Astrocyte of the spinal cord (primary cell): ENCODE measurements around the gene CPNE7.
"Not testable (repeated sequence)": the region's sequence is repeated elsewhere in the genome, so short reads cannot be mapped to it uniquely, and the experiment has no call there.

Experiments used
- DNase-seq: peaks from one replicate; pipeline ENCODE4 v3.0.0; 2011; ENCODE audit warnings: low read depth, low spot score
- H3K4me3 ChIP-seq: 2 replicates; pipeline ENCODE4 v1.5.1; 2011; ENCODE audit warnings: low read depth, mild to moderate bottlenecking, low read length, moderate library complexity
- in situ Hi-C: cut with HindIII; loops from 2 replicates; pipeline ENCODE4 v1.10.0; 2017; ENCODE audit warnings: low sequenced_read_pairs
- TF ChIP-seq, protein P1 (sequence below): IDR thresholded peaks from 2 replicates; pipeline ENCODE4 v1.5.1; 2012; ENCODE audit warnings: low read depth, mild to moderate bottlenecking, low read length, inconsistent platforms

The CPNE7 gene

DNA sequence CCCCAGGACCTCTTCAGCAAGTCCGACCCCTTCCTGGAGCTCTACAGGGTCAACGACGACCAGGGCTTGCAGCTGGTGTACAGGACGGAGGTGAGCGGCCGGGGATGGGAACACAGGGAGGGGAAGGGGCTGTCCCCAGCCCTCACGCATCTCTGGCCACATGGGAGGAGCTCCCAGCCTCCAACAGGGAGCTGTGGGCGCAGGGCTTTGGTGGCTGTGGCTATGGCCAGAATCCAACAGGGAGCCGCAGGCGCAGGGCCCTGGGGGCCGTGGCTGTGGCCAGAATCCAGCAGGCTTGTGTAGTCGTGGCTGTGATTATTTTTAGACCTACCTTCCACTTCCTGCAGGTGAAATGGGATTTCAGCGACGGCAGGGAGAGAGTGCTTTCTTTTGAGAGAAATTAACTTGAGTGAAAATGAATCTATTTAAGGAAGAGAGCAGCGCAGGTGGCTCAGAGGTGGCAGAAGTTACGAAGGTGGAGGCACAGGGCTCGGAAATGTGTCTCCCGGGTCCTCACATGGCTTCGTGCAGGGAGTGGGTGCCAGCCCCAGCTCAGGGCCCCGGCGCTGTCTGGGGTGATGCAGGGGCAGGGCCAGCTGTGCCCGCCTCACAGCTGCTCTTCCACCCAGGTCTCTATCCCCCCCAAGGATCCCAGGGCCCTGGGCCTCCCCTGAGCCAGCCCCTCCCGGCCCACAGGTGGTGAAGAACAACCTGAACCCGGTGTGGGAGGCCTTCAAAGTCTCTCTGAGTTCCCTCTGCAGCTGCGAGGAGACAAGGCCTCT lies 9.4 kb downstream of the CPNE7 start:
- TF ChIP-seq, protein P1, sequence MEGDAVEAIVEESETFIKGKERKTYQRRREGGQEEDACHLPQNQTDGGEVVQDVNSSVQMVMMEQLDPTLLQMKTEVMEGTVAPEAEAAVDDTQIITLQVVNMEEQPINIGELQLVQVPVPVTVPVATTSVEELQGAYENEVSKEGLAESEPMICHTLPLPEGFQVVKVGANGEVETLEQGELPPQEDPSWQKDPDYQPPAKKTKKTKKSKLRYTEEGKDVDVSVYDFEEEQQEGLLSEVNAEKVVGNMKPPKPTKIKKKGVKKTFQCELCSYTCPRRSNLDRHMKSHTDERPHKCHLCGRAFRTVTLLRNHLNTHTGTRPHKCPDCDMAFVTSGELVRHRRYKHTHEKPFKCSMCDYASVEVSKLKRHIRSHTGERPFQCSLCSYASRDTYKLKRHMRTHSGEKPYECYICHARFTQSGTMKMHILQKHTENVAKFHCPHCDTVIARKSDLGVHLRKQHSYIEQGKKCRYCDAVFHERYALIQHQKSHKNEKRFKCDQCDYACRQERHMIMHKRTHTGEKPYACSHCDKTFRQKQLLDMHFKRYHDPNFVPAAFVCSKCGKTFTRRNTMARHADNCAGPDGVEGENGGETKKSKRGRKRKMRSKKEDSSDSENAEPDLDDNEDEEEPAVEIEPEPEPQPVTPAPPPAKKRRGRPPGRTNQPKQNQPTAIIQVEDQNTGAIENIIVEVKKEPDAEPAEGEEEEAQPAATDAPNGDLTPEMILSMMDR, result no peak
- no peak overlapping the region for H3K4me3 ChIP-seq
- in situ Hi-C loops, result no loop called here

DNA sequence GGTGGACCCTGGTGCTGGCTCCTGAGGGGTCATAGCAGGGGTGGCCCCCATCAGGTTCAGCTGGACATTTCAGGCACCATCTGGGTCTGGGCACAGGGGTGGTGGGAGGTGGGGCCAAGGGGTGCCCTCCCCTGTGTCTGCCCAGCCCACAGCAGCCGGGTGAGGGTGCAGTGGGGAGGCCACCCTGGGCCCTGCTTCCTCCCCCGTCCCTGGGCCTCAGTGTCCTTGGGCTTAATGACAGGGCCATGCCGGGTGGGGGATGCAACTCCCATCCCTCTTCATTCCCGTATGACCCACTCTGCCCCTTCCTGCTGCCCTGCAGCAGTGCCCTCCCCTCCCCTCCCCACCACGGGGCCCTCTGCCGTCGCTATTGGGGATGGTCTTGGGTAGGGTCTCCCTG lies 10.7 kb downstream of the CPNE7 start:
- TF ChIP-seq, protein P1, result no peak
- H3K4me3 ChIP-seq, result no peak overlapping the region
- DNase-seq, result no peak
- in situ Hi-C loops, result no loop called here

More for the DNA sequence above, 9.4 kb downstream of the CPNE7 start:
- DNase-seq, result no peak

DNA sequence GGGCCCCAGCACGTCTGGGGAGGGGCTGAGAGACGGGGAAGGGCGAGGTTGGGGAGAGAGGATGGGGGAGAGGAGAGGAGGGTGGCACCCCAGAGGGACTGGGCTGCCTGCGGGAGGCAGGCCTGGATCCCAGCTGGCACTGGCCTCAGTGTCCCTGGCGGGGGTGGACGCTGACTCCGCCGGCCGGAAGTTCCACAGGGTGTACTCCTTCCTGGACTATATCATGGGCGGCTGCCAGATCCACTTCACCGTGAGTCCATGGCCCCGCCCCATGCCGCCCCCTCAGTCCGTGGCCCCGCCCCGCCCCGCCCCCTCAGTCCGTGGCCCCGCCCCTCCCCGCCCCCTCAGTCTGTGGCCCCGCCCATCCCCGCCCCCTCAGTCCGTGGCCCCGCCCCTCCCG lies 11.3 kb downstream of the CPNE7 start:
- H3K4me3 ChIP-seq, result no peak overlapping the region
- TF ChIP-seq, protein P1, result no peak
- DNase-seq, result no peak
- in situ Hi-C loops, result no loop called here

DNA sequence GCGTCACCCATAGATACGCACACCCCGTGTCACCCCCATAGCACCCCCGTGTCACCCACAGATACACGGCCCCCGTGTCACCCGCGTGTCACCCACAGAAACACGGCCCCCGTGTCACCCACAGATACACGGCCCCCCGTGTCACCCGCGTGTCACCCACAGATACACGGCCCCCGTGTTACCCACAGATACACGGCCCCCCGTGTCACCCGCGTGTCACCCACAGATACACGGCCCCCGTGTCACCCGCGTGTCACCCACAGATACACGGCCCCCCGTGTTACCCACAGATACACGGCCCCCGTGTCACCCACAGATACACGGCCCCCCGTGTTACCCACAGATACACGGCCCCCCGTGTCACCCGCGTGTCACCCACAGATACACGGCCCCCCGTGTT lies 12.1 kb downstream of the CPNE7 start:
- H3K4me3 ChIP-seq, DNase-seq, in situ Hi-C loops: not testable (repeated sequence)

DNA sequence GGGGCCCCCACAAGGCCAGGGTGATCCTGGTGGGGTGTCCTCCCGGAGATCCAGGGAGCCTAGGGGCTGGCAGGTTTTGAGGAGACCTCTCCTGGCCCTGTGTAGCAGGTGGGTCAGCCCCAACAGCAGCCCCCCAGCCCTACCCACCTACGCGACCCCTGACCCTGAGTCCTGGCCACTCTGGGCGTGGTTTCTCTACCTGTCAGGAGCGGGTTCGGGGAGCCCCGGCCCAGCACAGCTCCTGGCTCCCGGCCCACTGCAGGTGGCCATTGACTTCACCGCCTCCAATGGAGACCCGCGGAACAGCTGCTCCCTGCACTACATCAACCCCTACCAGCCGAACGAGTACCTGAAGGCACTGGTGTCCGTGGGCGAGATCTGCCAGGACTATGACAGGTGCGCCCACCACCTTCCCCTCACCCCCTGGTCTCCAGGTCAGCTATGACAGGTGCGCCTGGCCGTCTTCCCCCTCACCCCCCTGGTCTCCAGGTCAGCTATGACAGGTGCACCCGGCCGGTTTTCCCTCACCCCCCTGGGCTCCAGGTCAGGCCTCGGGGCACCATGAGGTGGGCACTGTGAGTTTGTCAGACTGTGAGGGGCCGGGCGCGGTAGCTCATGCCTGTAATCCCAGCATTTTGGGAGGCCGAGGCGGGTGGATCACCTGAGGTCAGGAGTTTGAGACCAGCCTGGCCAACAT lies 13.0 kb downstream of the CPNE7 start:
- DNase-seq, result no peak
- in situ Hi-C loops, result no loop called here
- TF ChIP-seq, protein P1, result no peak
- H3K4me3 ChIP-seq, result no peak overlapping the region

DNA sequence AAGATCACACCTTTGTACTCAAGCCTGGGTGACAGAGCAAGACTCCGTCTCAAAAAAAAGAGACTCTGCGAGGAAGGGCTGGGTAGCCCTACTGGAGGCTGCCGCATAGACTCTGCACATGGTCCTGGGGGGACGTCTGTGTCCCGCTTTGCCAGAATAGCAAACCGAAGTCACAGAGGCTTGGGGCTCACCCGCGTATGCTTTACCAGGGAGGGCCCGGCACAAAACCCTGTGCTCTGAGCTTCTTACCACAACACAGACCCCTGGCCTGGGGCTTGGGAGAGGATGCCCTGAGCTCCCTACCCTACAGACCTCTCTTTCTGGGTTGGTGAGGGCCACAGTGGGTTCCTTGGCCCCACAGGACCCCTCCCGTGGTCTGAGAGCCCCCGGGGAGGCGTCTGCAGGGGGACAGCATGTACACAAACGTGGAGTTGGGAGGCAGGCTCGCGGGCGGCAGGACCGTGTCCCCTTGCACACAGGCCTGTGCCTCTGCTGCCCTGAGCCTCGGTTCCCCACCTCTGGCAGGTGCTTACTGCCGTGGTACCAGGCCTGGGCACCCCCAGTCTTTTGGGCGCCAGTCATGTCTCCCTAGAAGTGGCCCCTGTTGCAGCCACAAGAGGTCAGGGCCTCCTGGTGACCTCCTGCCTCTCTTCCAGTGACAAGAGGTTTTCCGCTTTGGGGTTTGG lies 13.8 kb downstream of the CPNE7 start:
- no peak for DNase-seq
- TF ChIP-seq, protein P1, result no peak
- in situ Hi-C loops, result no loop called here
- no peak overlapping the region for H3K4me3 ChIP-seq

DNA sequence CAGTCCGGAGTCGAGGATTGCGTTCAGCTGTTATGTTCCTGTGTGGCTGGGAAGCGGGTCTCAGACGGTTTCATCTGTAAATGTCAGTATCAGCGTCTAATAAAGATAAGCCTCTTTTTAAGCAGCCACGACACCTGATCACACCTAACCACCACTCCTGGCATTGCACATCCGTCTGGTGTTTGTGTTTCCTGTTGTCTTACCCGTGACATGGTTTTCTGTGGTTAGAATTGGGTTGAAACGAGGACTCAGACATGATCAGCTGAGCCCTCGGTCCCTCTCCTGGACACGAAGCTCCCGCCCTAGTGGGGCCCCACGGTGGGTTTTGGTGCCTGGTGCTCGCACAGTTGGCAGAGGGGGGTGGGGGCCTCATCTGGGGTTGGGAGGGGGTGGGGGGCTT lies 18.3 kb downstream of the CPNE7 start:
- in situ Hi-C loops, result no loop called here
- TF ChIP-seq, protein P1, result no peak
- no peak for DNase-seq
- no peak overlapping the region for H3K4me3 ChIP-seq
